Mesenchymal stem cell (in vitro differentiated cells and primary cell): ENCODE results near the gene SYNE2.

ENCODE experiments used
- DNase-seq: peaks from one replicate; pipeline ENCODE4 v3.0.0-alpha.2; 2013
- H2AFZ ChIP-seq: one replicate; pipeline ENCODE4 v1.6.1; 2013; ENCODE audit warnings: low read depth, mild to moderate bottlenecking, control low read depth, inconsistent platforms, low read length, moderate library complexity
- H2AK5ac ChIP-seq: 2 replicates; pipeline ENCODE4 v1.6.1; 2013; ENCODE audit warnings: low read length, moderate library complexity, mild to moderate bottlenecking, inconsistent platforms; ENCODE audit not compliant: severe bottlenecking
- H2BK120ac ChIP-seq: one replicate; pipeline ENCODE4 v1.6.1; 2013; ENCODE audit warnings: low read depth, mild to moderate bottlenecking, inconsistent platforms, low read length, moderate library complexity
- H2BK12ac ChIP-seq, 2 experiments: one replicate each; pipeline ENCODE4 v1.6.1; 2013; ENCODE audit warnings: inconsistent platforms in 2 of 2, low read length in 2 of 2, mild to moderate bottlenecking in 2 of 2, moderate library complexity in 2 of 2, control low read depth in 1 of 2
- H2BK15ac ChIP-seq: one replicate; pipeline ENCODE4 v1.6.1; 2013; ENCODE audit warnings: mild to moderate bottlenecking, low read depth, inconsistent platforms; ENCODE audit not compliant: poor library complexity, severe bottlenecking
- H2BK5ac ChIP-seq: 2 replicates; pipeline ENCODE4 v1.6.1; 2013; ENCODE audit warnings: low read depth, mild to moderate bottlenecking, low read length, control low read depth, inconsistent platforms; ENCODE audit not compliant: poor library complexity, severe bottlenecking
- H3K14ac ChIP-seq, 2 experiments: one replicate each; pipeline ENCODE4 v1.6.1; 2013; ENCODE audit warnings: inconsistent platforms in 2 of 2, low read length in 2 of 2, control low read depth in 1 of 2, mild to moderate bottlenecking in 1 of 2, moderate library complexity in 1 of 2
- H3K18ac ChIP-seq, 2 experiments: one replicate each; pipeline ENCODE4 v1.6.1; 2013; ENCODE audit warnings: inconsistent platforms in 2 of 2, low read length in 2 of 2, control low read depth in 1 of 2, low read depth in 1 of 2, mild to moderate bottlenecking in 1 of 2
- H3K23ac ChIP-seq, 2 experiments: one replicate each; pipeline ENCODE4 v1.6.1; 2013; ENCODE audit warnings: inconsistent platforms in 2 of 2, low read length in 2 of 2, mild to moderate bottlenecking in 2 of 2, moderate library complexity in 2 of 2, control low read depth in 1 of 2
- H3K27ac ChIP-seq: 2 replicates; pipeline ENCODE4 v1.5.1; 2013; ENCODE audit warnings: mild to moderate bottlenecking, moderate library complexity, low read length, control low read depth, inconsistent platforms; ENCODE audit not compliant: poor library complexity, severe bottlenecking
- H3K27me3 ChIP-seq, 2 experiments: 2 replicates each; pipeline versions ENCODE4 v1.6.1 to v1.7.0; 2013; ENCODE audit warnings: low read length in 2 of 2, mild to moderate bottlenecking in 2 of 2, moderate library complexity in 2 of 2, control low read depth in 1 of 2, inconsistent platforms in 1 of 2; ENCODE audit not compliant: control insufficient read depth in 1 of 2, insufficient read depth in 1 of 2
- H3K36me3 ChIP-seq, 2 experiments: 2 replicates each; pipeline versions ENCODE4 v1.6.1 to v1.7.0; 2013; ENCODE audit warnings: low read length in 2 of 2, control low read depth in 1 of 2, inconsistent platforms in 1 of 2, low read depth in 1 of 2, mild to moderate bottlenecking in 1 of 2; ENCODE audit not compliant: insufficient read depth in 2 of 2, control insufficient read depth in 1 of 2
- H3K4ac ChIP-seq, 2 experiments: one replicate each; pipeline ENCODE4 v1.6.1; 2013; ENCODE audit warnings: inconsistent platforms in 2 of 2, low read length in 2 of 2, mild to moderate bottlenecking in 2 of 2, moderate library complexity in 2 of 2, control low read depth in 1 of 2, low read depth in 1 of 2
- H3K4me1 ChIP-seq: 2 replicates; pipeline ENCODE4 v1.6.1; 2013; ENCODE audit warnings: low read depth, low read length, control low read depth; ENCODE audit not compliant: control insufficient read depth, insufficient read depth
- H3K4me2 ChIP-seq: 2 replicates; pipeline ENCODE4 v1.6.1; 2013; ENCODE audit warnings: low read length, mild to moderate bottlenecking, inconsistent platforms; ENCODE audit not compliant: poor library complexity, severe bottlenecking
- H3K4me3 ChIP-seq, 2 experiments: 2 replicates each; pipeline versions ENCODE4 v1.5.1 to v1.7.0; 2013; ENCODE audit warnings: low read length in 2 of 2, mild to moderate bottlenecking in 2 of 2, control low read depth in 1 of 2, low read depth in 1 of 2; ENCODE audit not compliant: insufficient read depth in 1 of 2
- H3K79me1 ChIP-seq: replicated peaks from 2 replicates; pipeline ENCODE4 v1.6.1; 2013; ENCODE audit warnings: mild to moderate bottlenecking, control low read depth, low read length, inconsistent platforms; ENCODE audit not compliant: poor library complexity, severe bottlenecking
- H3K9ac ChIP-seq: 2 replicates; pipeline ENCODE4 v1.7.0; 2013; ENCODE audit warnings: mild to moderate bottlenecking, low read length, moderate library complexity
- H3K9me3 ChIP-seq: 2 replicates; pipeline ENCODE4 v1.7.0; 2013; ENCODE audit warnings: mild to moderate bottlenecking, low read length; ENCODE audit not compliant: control insufficient read depth
- H4K8ac ChIP-seq: one replicate; pipeline ENCODE4 v1.6.1; 2013; ENCODE audit warnings: inconsistent platforms, mild to moderate bottlenecking, low read length, moderate library complexity
- H4K91ac ChIP-seq: one replicate; pipeline ENCODE4 v1.6.1; 2013; ENCODE audit warnings: mild to moderate bottlenecking, low read length, inconsistent platforms
- WGBS: methylation state at CpG from one replicate; pipeline ENCODE4 v1.1.7; 2013; ENCODE audit warnings: mixed read lengths; 5-methylcytosine and 5-hydroxymethylcytosine counted together

The SYNE2 gene

DNA sequence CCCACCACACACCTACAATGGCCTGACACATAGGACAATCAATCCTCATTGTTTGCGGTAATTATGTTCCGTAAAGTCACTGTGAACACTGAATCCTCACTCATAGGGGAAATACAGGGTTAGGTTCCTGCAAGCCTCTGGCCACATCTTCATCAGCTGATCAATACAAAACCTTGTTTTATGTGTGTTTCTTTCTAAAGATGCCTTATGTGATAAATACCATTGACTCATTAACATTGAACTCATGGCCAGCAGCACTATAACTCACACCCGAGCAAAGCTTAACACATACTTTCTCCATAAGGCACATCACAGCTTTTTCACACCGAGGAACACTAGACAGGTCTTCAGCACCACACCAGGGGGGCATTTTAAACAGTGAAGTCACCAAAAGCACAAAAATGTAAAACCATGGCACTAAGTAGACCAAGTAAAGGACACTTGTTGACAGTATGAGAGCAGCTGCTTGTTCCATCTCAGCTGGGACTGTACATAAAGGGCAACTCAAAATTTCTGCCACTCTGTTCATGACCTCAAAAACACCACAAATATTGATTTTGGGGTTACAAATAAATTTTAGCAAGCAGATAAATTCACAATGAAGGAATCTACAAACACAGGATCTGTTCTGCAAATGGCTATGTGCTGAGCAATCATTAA lies 380.9 kb downstream of the SYNE2 start:
- Histone ChIP-seq H2AFZ (no peak overlapping the region), H2BK15ac (no peak overlapping the region), H3K23ac (no peak overlapping the region), H3K36me3 (peaks cover 0 to 6% of the 10 kb centered on the region in 2 experiments), H2BK5ac (no peak overlapping the region), H4K8ac (no peak overlapping the region), H3K4me1 (peaks cover 35% of the 10 kb centered on the region), H3K4ac (no peak overlapping the region), H3K9me3 (no peaks in the 10 kb centered on the region), H2BK120ac (no peak overlapping the region), H2AK5ac (no peak overlapping the region), H3K9ac (no peak overlapping the region), H3K27me3 (peaks cover 0 to 37% of the 10 kb centered on the region in 2 experiments), H3K4me3 (no peak overlapping the region), H3K18ac (no peak overlapping the region), H3K27ac (no peak overlapping the region), H3K79me1 (peaks cover 3% of the 10 kb centered on the region), H3K14ac (no peak overlapping the region), H4K91ac (no peak overlapping the region), H3K4me2 (no peak overlapping the region), H2BK12ac (no peak overlapping the region)
- peak; percentile 24 for DNase-seq
- WGBS = 90% methylated on average over 2 of the region's 4 CpGs

GRCh38 chr14:64234877-64235651 lies 382.3 kb downstream of the SYNE2 start:
- no peak overlapping the region for H3K4me3 ChIP-seq
- no peak overlapping the region for H3K4me2 ChIP-seq
- peak overlapping the region; percentile 26 for H3K27ac ChIP-seq
- no peak overlapping the region for H2AFZ ChIP-seq
- H3K4me1 ChIP-seq = peaks cover 38% of the 10 kb centered on the region
- H2BK5ac ChIP-seq = no peak overlapping the region
- WGBS = 88% methylated on average over 24 of the region's 24 CpGs
- peaks cover 3% of the 10 kb centered on the region for H3K79me1 ChIP-seq
- peak overlapping the region in 1 of 2 experiments; percentile 32 for H2BK12ac ChIP-seq
- H2BK15ac ChIP-seq = no peak overlapping the region
- H4K91ac ChIP-seq = no peak overlapping the region
- no peak overlapping the region for H3K18ac ChIP-seq
- H3K9ac ChIP-seq = no peak overlapping the region
- no peak for DNase-seq
- no peak overlapping the region for H3K4ac ChIP-seq
- H2AK5ac ChIP-seq = peak overlapping the region; percentile 5
- H4K8ac ChIP-seq = no peak overlapping the region
- no peaks in the 10 kb centered on the region for H3K9me3 ChIP-seq
- no peak overlapping the region for H3K14ac ChIP-seq
- H3K36me3 ChIP-seq = peaks cover 0 to 3% of the 10 kb centered on the region in 2 experiments
- H3K27me3 ChIP-seq = peaks cover 0 to 51% of the 10 kb centered on the region in 2 experiments
- H3K23ac ChIP-seq = no peak overlapping the region
- no peak overlapping the region for H2BK120ac ChIP-seq

- WGBS = 91% methylated on average over 12 of the region's 13 CpGs
- no peak overlapping the region for H3K4me3 ChIP-seq
- peaks cover 0 to 3% of the 10 kb centered on the region in 2 experiments for H3K36me3 ChIP-seq
- H2BK5ac ChIP-seq = no peak overlapping the region
- no peak overlapping the region for H4K91ac ChIP-seq
- H3K14ac ChIP-seq = no peak overlapping the region
- no peak overlapping the region for H3K18ac ChIP-seq
- no peak overlapping the region for H3K4ac ChIP-seq
- H3K79me1 ChIP-seq = no peaks in the 10 kb centered on the region
- no peak overlapping the region for H2BK120ac ChIP-seq
- peak overlapping the region; percentile 88 for H2BK15ac ChIP-seq
- no peak overlapping the region for H3K23ac ChIP-seq
- no peak overlapping the region for H3K4me2 ChIP-seq
- peak overlapping the region; percentile 72 for H2AK5ac ChIP-seq
- no peak overlapping the region for H3K9ac ChIP-seq
- H3K4me1 ChIP-seq = peaks cover 38% of the 10 kb centered on the region
- no peaks in the 10 kb centered on the region for H3K9me3 ChIP-seq
- peaks cover 0 to 57% of the 10 kb centered on the region in 2 experiments for H3K27me3 ChIP-seq
- no peak overlapping the region for H2BK12ac ChIP-seq
- H2AFZ ChIP-seq = no peak overlapping the region
- peak overlapping the region; percentile 26 for H3K27ac ChIP-seq
- H4K8ac ChIP-seq = no peak overlapping the region
- no peak for DNase-seq
Measured at GRCh38 chr14:64235652-64236640, 383.1 kb downstream of the SYNE2 start.
